Subcutaneous adipose tissue (tissue), 4 donors: Measurements from ENCODE around the gene PPP1R1B. TPM values are rescaled to one million over a fixed set of nuclear protein-coding genes. Genes with fewer than 3 reads are reported as not detected.

Source experiments
- total RNA-seq, 4 donors: library from RNA; depleted of rRNA; stranded (reverse); fragments of >200 nt; gene quantifications; one replicate each; pipeline ENCODE4 v1.1.0, GENCODE V29; 2016
- TF ChIP-seq, protein P1 (sequence below): fragments of 450-650 bp; IDR thresholded peaks from one replicate; pipeline ENCODE4 v1.5.1; 2016; ENCODE audit warnings: low read depth, mild to moderate bottlenecking, control low read depth, antibody characterized with exemption, moderate library complexity

Gene PPP1R1B
- total RNA-seq, 4 donors from 2014 or later: 16.3 to 100 (median 41.4) TPM

DNA sequence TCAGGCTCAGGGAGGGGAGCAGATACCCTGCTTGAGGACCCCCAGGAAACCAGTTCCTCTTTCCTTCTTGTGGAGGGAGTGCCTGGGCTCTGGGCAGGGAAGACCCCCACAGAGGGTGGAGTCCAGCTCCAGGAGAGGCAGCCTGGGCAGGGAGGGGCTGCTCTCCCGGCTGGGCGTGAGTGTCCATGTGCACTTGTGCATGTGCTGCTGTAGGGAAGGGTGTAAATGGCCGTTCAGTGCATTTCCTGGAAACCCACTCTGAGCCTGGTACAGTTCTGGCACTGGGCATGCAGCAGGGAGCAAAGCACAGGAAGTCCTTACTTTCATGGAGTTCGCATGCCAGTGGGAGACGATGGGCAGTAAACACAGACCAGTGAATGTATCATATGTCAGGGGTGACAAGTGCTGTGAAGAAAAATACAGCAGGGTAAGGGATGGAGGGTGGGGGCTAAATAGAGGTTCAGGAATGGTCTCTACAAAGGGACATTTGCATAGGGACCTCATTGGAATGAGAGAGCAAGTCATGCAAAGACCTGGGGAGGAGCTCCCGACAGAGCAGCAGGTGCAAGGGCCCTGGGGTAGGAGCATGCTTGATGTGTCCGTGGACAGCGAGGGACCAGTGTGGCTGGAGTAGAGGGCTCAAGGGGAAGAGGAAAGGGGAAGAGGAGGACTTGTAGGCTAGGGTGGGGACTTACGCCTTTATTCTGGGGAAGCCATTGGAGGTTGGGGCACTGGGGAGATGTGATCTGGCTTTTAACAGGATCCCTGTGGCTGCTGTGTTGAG is 15.7 kb downstream of the PPP1R1B start:
- TF ChIP-seq, protein P1, sequence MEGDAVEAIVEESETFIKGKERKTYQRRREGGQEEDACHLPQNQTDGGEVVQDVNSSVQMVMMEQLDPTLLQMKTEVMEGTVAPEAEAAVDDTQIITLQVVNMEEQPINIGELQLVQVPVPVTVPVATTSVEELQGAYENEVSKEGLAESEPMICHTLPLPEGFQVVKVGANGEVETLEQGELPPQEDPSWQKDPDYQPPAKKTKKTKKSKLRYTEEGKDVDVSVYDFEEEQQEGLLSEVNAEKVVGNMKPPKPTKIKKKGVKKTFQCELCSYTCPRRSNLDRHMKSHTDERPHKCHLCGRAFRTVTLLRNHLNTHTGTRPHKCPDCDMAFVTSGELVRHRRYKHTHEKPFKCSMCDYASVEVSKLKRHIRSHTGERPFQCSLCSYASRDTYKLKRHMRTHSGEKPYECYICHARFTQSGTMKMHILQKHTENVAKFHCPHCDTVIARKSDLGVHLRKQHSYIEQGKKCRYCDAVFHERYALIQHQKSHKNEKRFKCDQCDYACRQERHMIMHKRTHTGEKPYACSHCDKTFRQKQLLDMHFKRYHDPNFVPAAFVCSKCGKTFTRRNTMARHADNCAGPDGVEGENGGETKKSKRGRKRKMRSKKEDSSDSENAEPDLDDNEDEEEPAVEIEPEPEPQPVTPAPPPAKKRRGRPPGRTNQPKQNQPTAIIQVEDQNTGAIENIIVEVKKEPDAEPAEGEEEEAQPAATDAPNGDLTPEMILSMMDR: no peak

DNA sequence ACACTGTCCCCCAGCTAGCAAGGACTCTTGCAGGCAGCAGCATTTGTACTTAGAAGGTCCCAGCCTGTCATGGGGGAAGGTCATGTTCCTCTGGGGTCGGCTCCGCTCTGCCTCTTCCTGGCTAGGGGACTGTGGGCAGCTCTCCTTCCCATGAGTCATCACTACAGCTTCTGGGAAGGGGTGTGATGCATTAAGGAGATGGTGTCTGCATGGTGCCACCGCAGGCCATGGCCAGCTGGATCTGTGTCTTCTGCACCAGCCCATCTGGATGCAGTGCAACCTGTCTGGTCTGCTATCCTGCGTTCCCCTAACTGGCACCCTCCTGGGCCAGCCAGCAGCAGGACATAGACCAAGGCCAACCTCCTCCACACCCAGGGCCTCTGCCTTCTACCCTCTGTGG is 16.5 kb downstream of the PPP1R1B start:
- TF ChIP-seq, protein P1: no peak

DNA sequence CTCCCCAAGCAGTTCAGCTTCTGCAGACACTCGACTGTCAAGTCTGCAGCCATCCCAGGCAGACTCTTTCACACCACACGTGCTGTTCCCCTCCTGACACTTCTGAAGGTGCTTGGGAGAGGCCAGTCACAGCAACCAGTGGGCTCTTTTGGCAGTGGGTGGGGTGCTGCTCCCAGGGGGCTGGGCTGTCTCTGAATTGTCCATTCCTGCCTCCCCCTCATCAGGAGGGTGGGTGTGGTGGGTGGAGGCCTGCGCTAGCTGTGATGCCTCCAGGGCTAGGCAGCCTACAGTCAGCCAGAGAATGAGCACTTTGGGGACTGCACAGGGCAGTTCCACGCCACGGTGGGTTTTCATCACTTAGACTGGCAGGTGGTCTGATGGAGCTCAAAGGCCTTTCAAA is 20.5 kb downstream of the PPP1R1B start:
- TF ChIP-seq, protein P1: no peak

DNA sequence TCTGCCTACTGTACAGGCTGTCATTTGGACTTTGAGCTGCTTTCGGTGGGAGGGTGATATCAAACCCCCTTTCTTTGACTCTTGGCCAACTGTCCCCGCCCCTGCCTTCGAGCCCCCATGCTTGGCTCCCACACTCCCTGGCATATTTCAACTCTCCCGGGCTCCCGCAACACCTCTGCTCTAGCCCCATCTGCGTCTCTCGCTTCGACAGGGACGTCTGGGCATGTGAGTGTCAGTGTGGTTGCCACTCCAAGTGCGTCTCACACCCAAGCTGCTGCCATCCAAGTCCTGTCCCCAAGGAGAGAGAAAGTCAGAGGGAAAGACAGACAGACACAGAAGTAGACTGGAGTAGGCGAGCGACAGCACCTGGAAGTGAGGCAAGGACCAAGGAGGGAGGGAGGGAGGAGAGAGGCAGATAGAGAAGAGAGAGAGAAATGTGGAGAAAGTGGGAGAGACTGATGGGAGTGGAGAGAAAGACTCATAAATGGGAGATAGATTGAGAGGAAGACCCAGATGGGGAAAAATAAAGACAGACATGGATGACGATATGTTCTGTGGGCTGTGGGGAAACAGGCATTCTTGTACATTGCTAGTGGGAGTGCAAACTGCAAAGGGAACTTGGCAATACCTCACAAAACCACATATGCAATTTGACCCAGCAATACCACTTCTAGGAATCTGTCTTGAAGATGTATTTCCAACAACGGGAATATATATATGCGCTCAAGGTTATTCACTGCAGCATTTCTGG is 22.0 kb downstream of the PPP1R1B start:
- TF ChIP-seq, protein P1: no peak

DNA sequence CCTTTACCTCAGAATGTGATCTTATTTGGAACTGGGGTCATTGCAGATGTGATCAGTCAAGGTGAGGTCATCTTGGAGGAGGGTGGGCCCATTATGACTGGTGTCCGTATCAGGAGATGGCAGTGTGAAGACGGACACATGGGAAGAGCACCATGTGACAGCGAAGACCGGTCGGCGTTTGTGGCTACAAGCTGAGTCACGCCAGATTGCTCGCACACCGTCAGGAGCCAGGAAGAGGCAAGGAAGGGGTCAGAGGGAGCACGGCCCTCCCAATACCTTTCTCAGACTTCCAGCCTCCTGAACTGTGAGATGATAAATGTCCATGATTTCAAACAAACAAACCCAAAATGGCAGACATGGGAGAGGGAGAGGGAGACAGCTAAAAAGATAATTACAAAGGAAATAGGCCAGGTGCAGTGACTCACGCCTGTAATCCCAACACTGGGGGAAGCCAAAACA is 23.4 kb downstream of the PPP1R1B start:
- TF ChIP-seq, protein P1: no peak

DNA sequence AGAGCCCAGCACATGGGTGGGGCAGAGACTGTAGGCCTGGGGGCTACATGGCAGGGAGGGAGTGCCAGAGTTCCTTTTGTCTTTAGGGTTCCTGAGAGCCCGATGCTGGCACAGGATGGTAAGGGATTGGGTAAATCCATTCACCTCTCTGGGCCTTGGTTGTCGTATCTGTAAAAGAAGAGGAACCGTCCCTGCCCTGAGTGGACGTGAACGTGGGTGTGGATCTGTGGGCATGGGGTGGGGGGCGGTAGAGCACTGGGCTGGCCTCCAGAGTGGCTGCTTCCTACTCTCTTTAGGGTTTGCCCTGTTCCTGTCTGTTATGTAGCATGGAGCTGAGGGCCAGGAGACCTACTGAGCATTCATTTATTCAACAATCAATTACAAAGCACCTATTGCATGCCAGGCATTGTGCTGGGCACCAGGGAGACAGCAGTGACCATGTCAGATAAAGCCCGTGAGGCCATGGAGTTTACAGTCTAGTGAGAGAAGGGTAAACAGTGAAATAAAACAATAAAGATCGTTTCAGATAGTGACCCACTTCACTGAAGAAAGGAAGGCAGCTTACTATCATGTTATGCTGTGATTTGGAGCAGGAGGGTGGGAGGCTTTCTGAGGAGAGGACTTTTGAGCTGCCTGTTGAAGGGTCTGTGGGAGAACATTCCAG is 25.3 kb downstream of the PPP1R1B start:
- TF ChIP-seq, protein P1: no peak
